Right lobe of liver (tissue), 4 donors: Measurements from ENCODE around the gene GRB10.

ENCODE experiments used
- CTCF ChIP-seq, 4 donors: fragments of 200-600 bp in 3 of 4; fragments of 450-650 bp in 1 of 4; IDR thresholded peaks; one replicate each; pipeline versions ENCODE4 v1.5.1 to v1.8.0; 2016 to 2022; ENCODE audit warnings: antibody characterized with exemption in 4 of 4, mild to moderate bottlenecking in 2 of 4
- POLR2A ChIP-seq: fragments of 450-650 bp; IDR thresholded peaks from one replicate; pipeline ENCODE4 v1.6.1; 2017; ENCODE audit warnings: antibody characterized with exemption, mild to moderate bottlenecking
- donor health status: DM: no; HTN: no; CAD: no.
- donor health status: DM: no; HTN: no; CAD: no.
- donor health status: DM: no; HTN: yes; CAD: no.

GRCh38 chr7:50669890-50670289, 112.8 kb downstream of the GRB10 start:
- TF ChIP-seq CTCF (IDR thresholded peaks at IDR 0.05) (no peak), POLR2A (no peak)
